GM23338 (cell line): ENCODE results near the gene ELMO2.

Source experiments
- EZH2 ChIP-seq: fragments of 200-600 bp; sonication (generic); IDR thresholded peaks from one replicate; pipeline ENCODE4 v1.8.0; 2017; ENCODE audit warnings: antibody characterized with exemption, mild to moderate bottlenecking, low read depth; ENCODE audit not compliant: unreplicated experiment
- POLR2AphosphoS5 ChIP-seq: IDR thresholded peaks from 2 replicates; pipeline ENCODE4 v1.6.1; 2016; ENCODE audit warnings: antibody characterized with exemption, low read depth
- TF ChIP-seq, protein P1 (sequence below), 2 experiments: fragments of 200-600 bp in 1 of 2; sonication (generic) in 1 of 2; conservative IDR thresholded peaks; 2 replicates each; pipeline versions ENCODE4 v1.5.1 to v1.6.1; 2016 to 2017; ENCODE audit warnings: antibody characterized with exemption in 2 of 2, low read depth in 2 of 2, mild to moderate bottlenecking in 2 of 2, moderate library complexity in 1 of 2
- TF ChIP-seq, protein P2 (sequence below): IDR thresholded peaks from one replicate; pipeline ENCODE4 v1.6.1; 2018; ENCODE audit warnings: antibody characterized with exemption; ENCODE audit not compliant: unreplicated experiment

DNA sequence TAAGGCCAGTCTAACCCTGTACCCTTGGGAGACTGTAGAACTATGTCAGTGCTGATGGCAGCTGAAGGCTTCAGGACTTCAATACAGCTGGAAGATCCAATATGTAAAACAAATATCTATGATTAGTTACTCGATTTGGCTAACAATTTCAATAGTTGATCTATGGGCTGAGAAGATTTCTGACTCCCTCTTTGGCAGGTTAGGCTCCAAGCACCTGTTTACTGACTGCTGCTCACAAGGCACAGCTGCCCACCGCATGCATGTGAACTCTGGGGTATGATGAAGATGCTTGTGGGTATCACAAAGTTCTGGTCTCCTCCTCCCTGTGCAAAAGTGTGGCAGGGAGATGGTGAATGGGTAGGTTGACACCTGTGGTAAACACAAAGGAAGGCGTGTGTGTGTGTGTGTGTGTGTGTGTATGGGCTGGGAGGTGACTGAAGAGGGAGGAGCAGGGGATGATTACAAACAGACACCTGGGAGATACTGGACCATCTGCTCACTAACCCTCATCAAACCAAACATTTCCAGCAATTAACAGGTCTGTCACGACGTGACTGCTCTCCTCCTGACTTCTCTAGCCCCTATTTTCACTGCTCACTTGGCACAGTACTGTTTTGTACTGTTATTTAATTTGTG is 18.1 kb downstream of the ELMO2 start:
- TF ChIP-seq, protein P1, sequence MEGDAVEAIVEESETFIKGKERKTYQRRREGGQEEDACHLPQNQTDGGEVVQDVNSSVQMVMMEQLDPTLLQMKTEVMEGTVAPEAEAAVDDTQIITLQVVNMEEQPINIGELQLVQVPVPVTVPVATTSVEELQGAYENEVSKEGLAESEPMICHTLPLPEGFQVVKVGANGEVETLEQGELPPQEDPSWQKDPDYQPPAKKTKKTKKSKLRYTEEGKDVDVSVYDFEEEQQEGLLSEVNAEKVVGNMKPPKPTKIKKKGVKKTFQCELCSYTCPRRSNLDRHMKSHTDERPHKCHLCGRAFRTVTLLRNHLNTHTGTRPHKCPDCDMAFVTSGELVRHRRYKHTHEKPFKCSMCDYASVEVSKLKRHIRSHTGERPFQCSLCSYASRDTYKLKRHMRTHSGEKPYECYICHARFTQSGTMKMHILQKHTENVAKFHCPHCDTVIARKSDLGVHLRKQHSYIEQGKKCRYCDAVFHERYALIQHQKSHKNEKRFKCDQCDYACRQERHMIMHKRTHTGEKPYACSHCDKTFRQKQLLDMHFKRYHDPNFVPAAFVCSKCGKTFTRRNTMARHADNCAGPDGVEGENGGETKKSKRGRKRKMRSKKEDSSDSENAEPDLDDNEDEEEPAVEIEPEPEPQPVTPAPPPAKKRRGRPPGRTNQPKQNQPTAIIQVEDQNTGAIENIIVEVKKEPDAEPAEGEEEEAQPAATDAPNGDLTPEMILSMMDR (conservative IDR thresholded peaks at IDR 0.05; ENCODE audit: low read depth in 2 of 2), result no peak
- TF ChIP-seq POLR2AphosphoS5 (no peak), EZH2 (no peak)
- TF ChIP-seq, protein P2, sequence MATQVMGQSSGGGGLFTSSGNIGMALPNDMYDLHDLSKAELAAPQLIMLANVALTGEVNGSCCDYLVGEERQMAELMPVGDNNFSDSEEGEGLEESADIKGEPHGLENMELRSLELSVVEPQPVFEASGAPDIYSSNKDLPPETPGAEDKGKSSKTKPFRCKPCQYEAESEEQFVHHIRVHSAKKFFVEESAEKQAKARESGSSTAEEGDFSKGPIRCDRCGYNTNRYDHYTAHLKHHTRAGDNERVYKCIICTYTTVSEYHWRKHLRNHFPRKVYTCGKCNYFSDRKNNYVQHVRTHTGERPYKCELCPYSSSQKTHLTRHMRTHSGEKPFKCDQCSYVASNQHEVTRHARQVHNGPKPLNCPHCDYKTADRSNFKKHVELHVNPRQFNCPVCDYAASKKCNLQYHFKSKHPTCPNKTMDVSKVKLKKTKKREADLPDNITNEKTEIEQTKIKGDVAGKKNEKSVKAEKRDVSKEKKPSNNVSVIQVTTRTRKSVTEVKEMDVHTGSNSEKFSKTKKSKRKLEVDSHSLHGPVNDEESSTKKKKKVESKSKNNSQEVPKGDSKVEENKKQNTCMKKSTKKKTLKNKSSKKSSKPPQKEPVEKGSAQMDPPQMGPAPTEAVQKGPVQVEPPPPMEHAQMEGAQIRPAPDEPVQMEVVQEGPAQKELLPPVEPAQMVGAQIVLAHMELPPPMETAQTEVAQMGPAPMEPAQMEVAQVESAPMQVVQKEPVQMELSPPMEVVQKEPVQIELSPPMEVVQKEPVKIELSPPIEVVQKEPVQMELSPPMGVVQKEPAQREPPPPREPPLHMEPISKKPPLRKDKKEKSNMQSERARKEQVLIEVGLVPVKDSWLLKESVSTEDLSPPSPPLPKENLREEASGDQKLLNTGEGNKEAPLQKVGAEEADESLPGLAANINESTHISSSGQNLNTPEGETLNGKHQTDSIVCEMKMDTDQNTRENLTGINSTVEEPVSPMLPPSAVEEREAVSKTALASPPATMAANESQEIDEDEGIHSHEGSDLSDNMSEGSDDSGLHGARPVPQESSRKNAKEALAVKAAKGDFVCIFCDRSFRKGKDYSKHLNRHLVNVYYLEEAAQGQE, result no peak
